ENCODE data around the gene ELMO1.

ELMO1 gene

DNA sequence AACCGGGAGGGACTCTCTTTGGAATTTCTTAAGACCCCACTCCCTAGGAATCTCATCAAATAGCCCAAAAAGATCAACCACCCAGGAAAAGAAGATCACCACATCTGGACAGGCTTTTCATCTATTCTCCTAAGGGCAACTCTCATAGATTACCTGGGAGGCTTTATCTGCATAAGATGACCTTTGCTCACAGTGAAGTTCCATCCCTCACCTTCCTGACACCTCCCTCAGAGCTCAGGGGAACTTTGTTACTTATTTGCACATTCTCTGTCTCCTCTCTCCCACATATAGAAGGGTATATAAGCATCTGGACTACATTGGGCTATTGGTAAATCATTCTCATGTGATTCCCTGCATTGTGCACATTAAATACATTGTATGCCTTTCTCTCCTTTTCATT is 80.1 kb downstream of the ELMO1 start:
- DNase-seq (ENCODE audit: low spot score): no peak

GRCh38 chr7:37367010-37367409 is 81.7 kb downstream of the ELMO1 start:
- no peak for DNase-seq (ENCODE audit: low spot score)

DNA sequence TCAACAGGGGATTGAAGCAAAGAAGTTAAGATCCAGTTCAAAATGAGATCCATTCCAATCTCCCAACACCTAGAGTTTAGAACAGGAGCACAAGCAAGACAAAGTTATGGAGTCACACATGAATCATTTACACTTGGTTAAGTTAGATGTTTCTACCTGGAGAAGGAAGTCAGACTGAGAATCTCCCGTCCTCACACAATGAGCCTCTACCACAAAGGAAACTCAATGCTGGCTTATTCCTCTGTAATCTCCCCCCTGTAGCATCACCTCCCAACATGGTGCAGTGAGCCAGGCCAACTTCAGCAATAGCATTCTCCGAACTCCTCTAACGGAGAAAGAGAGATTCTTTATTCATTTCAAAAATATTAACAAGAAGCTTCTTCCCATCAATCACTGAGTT is 82.2 kb downstream of the ELMO1 start:
- DNase-seq (ENCODE audit: low spot score): no peak

DNA sequence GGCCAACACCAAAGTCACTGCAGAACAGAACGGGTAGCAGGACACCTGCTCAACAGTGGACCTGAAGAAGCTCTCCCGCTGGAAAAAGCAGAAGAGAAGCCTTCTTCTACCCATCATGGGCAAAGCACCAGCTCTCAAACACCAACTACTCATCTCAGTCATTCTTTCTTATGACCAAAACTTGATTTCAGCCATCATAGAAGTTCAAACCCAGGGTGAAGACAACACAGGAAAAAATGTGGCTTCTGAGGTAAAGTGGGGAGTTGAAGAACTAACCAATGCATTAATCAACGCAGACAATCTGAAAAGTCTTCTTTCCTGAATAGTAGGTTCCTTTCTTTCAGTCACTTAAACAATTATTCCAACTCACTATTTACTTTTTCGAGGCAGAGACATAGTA is 83.3 kb downstream of the ELMO1 start:
- no peak for DNase-seq (ENCODE audit: low spot score)

- DNase-seq (ENCODE audit: low spot score): no peak
Measured at GRCh38 chr7:37364856-37365255, 83.8 kb downstream of the ELMO1 start.

- DNase-seq (ENCODE audit: low spot score): no peak
Measured at GRCh38 chr7:37363536-37364491, 84.8 kb downstream of the ELMO1 start.

- DNase-seq (ENCODE audit: low spot score): no peak
Measured at GRCh38 chr7:37362802-37363201, 85.9 kb downstream of the ELMO1 start.

- DNase-seq (ENCODE audit: low spot score): no peak
Measured at GRCh38 chr7:37360484-37360883, 88.2 kb downstream of the ELMO1 start.

GRCh38 chr7:37359662-37360444 is 88.8 kb downstream of the ELMO1 start:
- DNase-seq (ENCODE audit: low spot score): no peak

GRCh38 chr7:37359180-37359579 is 89.5 kb downstream of the ELMO1 start:
- DNase-seq (ENCODE audit: low spot score): no peak

DNA sequence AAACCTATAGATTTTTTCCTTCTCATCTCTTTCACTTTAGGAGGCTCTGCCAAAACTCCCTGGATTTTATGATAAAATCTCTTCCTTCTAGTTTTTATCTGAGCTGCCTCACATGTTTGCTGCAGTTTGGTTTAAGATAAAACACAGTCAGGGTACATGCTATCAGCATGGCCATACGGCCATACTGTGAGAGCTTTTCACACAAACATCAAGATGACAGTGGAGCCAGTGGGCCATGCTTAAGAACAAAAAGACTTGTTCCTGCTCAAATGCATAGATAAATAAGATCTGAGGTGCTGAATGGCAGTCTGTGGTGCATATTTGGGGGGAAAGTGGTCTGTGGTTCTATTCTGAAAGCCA is 91.0 kb downstream of the ELMO1 start:
- no peak for DNase-seq (ENCODE audit: low spot score)

GRCh38 chr7:37356911-37357636 is 91.6 kb downstream of the ELMO1 start:
- no peak for DNase-seq (ENCODE audit: low spot score)

DNA sequence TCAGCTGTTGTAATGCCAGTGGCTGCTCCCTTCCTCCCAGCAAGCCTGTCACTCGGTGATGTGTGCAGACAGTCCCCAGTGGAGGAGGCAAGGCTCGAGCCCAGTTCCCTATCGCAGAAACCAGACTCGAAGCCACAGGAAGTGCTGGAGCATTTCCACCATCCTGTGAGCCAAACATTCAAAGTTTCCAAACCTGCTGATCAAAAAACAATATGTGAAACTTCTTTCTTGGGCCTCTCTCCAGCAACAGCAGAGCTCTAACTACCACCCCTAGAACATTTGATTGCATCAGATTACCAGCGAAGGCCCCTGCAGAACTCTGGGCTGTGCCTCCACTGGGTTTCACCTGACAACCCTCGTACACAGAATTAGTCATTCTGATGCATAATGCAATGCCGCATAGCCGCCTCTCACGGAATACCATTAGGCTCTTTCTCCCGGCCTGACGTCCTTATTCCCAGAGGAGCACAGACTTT is 94.0 kb downstream of the ELMO1 start:
- DNase-seq (ENCODE audit: low spot score): peak; percentile 27

- no peak for DNase-seq (ENCODE audit: low spot score)
Measured at GRCh38 chr7:37353949-37354655, 94.6 kb downstream of the ELMO1 start.

DNA sequence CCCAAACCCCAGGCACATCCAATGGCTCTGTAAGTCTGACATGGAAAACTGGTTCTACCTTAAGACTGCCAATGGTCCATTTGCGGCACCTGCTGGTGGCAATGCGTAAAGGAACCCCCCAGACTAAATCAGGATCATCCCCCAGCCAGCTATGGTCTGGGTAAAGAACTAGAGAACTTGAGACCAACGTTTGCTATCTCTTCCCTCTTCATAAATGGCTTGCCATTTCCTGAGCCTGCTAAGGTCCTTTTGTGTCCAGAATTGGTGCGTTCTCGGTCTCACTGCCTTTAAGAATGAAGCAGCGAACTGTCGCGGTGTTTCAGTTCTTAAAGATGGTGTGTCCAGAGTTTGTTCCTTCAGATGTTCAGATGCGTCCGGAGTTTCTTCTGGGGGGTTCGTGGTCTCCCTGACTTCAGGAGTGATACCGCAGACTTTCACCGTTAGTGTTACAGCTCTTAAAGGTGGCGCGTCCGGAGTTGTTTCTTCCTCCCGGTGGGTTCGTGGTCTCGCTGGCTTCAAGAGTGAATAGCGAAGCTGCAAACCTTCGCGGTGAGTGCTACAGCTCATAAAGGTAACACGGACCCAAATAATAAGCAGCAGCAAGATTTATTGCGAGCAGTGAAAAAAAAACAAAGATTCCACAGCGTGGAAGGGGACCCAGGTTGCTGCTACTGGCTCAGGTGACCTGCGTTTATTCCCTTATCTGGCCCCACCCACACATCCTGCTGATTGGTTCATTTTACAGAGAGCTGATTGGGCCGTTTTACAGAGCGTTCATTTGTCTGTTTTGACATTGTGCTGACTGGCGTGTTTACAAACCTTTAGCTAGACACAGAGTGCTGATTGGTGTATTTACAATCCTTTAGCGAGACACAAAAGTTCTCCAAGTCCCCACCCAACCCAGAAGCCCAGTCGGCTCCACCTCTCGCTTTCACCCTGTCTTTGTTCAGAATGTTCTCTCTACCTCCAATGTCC is 95.4 kb downstream of the ELMO1 start:
- DNase-seq (ENCODE audit: low spot score): peak; percentile 49

DNA sequence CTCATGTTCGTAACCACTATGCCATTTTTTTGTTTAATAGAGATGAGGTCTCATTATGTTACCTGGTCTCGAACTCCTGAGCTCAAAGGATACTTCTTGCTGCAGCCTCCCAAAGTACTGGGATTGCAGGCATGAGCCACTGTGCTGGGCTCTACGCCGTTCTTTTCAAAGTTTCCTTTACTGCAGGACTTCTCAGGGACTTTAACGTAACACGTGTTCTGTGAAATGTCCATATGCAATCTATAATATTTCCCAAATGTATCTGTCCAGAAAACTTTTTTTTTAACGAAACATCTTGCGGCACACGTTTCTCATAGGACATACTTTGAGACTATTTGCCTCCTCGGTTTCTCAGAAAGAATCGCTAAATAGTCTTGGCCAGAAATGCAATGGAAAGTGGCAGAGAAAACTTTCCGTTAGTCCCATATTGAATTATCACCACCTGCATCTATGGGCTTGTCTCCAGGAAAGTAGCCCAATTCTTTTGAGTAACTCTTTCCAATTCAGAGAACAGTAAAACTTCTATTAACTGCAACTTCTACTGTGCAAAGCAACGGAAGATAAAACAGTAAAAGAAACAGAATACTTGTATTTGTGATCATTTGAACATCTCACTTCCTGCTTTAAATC is 96.3 kb downstream of the ELMO1 start:
- no peak for DNase-seq (ENCODE audit: low spot score)

DNA sequence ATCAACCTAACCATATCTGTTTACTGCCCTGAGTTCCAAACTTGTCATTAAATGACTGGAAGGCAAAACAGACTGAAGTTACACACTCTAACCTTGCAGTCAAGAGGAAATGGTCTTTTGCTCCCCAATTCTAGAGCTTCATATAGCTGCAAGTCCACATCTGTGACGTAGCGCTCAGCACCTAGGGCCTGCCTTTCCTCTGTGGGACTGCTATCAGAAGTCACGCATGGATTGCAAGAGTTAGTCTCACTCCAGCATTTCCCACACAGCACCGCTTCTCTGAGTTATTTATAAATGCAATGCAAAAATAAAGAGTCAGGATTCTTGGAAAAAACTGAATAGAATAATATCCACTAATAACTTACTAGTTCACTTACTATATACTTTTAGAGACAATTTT is 96.9 kb downstream of the ELMO1 start:
- DNase-seq (ENCODE audit: low spot score): no peak

DNA sequence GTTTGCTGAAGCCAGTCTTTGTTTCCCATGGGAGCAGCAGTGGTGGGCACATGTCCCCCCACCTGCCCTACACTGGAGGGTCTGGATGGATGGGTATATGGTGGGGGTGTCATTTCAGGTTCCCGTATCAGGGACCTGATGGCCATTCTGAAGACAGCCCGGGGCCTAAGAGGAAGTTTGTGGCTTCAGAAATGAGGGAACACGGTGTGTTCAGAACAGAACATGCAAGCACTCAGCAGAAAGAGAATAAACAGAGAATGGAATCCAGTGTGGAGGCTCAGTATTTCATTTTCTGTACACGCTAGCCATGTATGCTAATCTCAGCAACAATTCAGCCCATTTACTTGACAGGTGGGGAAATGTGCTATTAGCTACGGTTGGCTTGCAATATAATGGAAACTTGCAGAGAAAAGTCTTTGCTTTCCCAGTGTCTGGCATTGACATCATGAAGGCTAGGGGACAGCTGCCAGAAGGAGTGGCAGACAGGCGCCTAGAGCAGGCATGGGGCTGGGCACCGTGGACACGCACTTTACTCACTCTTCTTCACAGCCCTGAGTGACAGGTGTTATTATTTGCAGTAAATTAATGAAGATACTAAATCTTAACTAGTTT is 98.6 kb downstream of the ELMO1 start:
- no peak for DNase-seq (ENCODE audit: low spot score)

- no peak for DNase-seq (ENCODE audit: low spot score)
Measured at GRCh38 chr7:37348982-37349381, 99.7 kb downstream of the ELMO1 start.

GRCh38 chr7:37346761-37347160 is 101.9 kb downstream of the ELMO1 start:
- no peak for DNase-seq (ENCODE audit: low spot score)

Measured in RKO (cell line).